ENCODE data around the gene WBP4. TPM values are rescaled to one million over a fixed set of nuclear protein-coding genes. Genes with fewer than 3 reads are reported as not detected.

WBP4 gene
- total and polyA plus RNA-seq, 2 of the 13 experiments (the other 11 are each of a cell fraction or from before 2014, with no cell fraction given): 6.7 to 11.7 TPM

DNA sequence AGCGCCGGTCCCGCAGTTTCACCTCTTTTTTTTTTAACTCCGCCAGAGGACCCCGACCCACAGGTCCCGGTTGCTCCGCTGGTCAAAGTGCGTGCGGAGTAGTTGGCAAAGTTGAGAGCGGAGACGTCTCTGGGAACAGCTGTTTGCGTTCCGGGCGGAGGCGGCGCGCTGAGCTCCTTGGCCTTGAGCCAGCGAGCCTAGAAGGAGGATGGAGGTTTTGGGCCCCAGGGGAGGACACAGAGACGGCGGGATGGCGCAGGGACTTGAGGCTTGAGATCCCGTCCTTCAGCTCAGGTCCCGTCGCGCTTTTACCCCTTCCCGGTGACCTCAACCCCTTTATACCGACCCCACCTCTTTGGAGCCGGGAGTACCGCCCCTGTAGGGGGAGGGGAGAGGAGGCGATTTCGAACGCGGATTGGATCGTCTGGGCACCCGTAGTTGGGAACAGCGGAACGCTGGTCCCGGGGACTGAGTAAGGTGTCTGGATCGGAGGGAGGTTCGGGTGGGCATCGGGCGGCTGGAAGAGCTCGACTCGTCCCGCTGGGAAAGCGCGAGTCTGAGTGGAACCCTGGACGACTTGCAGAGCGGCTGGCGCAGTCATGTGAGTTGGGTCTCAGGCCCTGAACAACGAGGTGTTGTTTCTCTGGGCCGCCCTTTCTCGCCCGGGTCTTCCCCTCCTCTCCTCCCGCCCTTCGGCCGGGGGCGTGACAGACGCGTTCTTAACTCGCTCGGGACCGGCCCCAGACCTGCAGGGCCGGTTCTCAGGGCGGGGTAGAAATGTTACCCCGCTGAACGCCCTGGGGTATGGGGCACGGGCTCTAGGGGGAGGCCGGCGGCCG is at the start of gene WBP4 (continued):
- TF ChIP-seq SNAPC4 (CRISPR knock-in tag; IDR thresholded peaks at IDR 0.05): no peak
- no peak for TF ChIP-seq RBM22 (optimal IDR thresholded peaks at IDR 0.05; ENCODE audit: low read length)
- TF ChIP-seq FOXO1 (CRISPR knock-in tag; IDR thresholded peaks at IDR 0.05): peak; percentile 14; the same call in 1 of the 2 replicates
- TF ChIP-seq PAF1 (CRISPR knock-in tag; IDR thresholded peaks at IDR 0.05): no peak
- no peak for TF ChIP-seq ZNF510 (CRISPR knock-in tag; IDR thresholded peaks at IDR 0.05; ENCODE audit: low read depth)
- TF ChIP-seq HOXD1 (CRISPR knock-in tag; IDR thresholded peaks at IDR 0.05): peak; percentile 52; the same call in 1 of the 2 replicates
- no peak for TF ChIP-seq ZNF704 (CRISPR knock-in tag; IDR thresholded peaks at IDR 0.05; ENCODE audit: borderline replicate concordance)
- peak; percentile 91 for TF ChIP-seq ZSCAN31 (CRISPR knock-in tag; IDR thresholded peaks at IDR 0.05; ENCODE audit: low read depth)
- TF ChIP-seq KLF9 (CRISPR knock-in tag; IDR thresholded peaks at IDR 0.05; ENCODE audit: low read depth): peak; percentile 7; the same call in 1 of the 2 replicates
- TF ChIP-seq NCOA5 (CRISPR knock-in tag; IDR thresholded peaks at IDR 0.05): no peak
- peak; percentile 84; the same call in 1 of the 2 replicates for TF ChIP-seq ZNF276 (CRISPR knock-in tag; IDR thresholded peaks at IDR 0.05; ENCODE audit: low read depth)
- no peak for TF ChIP-seq NKX3-1 (CRISPR knock-in tag; IDR thresholded peaks at IDR 0.05)
- TF ChIP-seq PHF8 (CRISPR knock-in tag; IDR thresholded peaks at IDR 0.05): peak; percentile 71; the same call in 1 of the 2 replicates
- TF ChIP-seq KLF13 (CRISPR knock-in tag; IDR thresholded peaks at IDR 0.05): no peak
- TF ChIP-seq SMAD9 (CRISPR knock-in tag; IDR thresholded peaks at IDR 0.05): no peak
- TF ChIP-seq ZNF557 (CRISPR knock-in tag; IDR thresholded peaks at IDR 0.05): no peak
- TF ChIP-seq RARA (CRISPR knock-in tag; IDR thresholded peaks at IDR 0.05): peak; percentile 55
- TF ChIP-seq REL (CRISPR knock-in tag; conservative IDR thresholded peaks at IDR 0.05): no peak
- peak; percentile 52 for TF ChIP-seq MED13 (CRISPR knock-in tag; IDR thresholded peaks at IDR 0.05)
- no peak for TF ChIP-seq EED (CRISPR knock-in tag; IDR thresholded peaks at IDR 0.05)
- TF ChIP-seq DBP (CRISPR knock-in tag; IDR thresholded peaks at IDR 0.05; ENCODE audit: not compliant biosample characterization): no peak
- 0 out of 2 replicates have a peak, but pooled peaks have one; percentile 11 for TF ChIP-seq ZNF713 (CRISPR knock-in tag; IDR thresholded peaks at IDR 0.05)

All from HepG2 (cell line).